K562 (cell line): Measurements from ENCODE around the gene REX1BD. TPM values are rescaled to one million over a fixed set of nuclear protein-coding genes. Genes with fewer than 3 reads are reported as not detected.

ENCODE experiments used
- ADNP ChIP-seq: fragments of 200-800 bp; sonication (Bioruptor generic); IDR thresholded peaks from 2 replicates; pipeline ENCODE4 v1.6.1; 2016; ENCODE audit warnings: missing genetic modification characterization, missing compliant biosample characterization
- BCL6 ChIP-seq: fragments of 250-450 bp; sonication (Bioruptor Pico); IDR thresholded peaks from 2 replicates; pipeline ENCODE4 v1.4.0; 2020
- BMI1 ChIP-seq: fragments of 150-350 bp; IDR thresholded peaks from 2 replicates; pipeline ENCODE4 v1.6.1; 2014; ENCODE audit warnings: low read length
- CBX8 ChIP-seq: fragments of 200-600 bp; sonication (generic); IDR thresholded peaks from 2 replicates; pipeline ENCODE4 v1.6.1; 2012; ENCODE audit warnings: borderline replicate concordance, mixed run types, low read depth, mild to moderate bottlenecking, moderate library complexity, mixed read lengths, low read length, control low read depth, inconsistent platforms; ENCODE audit not compliant: poor library complexity, severe bottlenecking; ENCODE audit errors: extremely low read depth
- ILK ChIP-seq: fragments of 450-650 bp; IDR thresholded peaks from 2 replicates; pipeline ENCODE4 v1.6.1; 2016; ENCODE audit warnings: missing genetic modification characterization, low read depth, mild to moderate bottlenecking, missing compliant biosample characterization, moderate library complexity, borderline replicate concordance
- MTA3 ChIP-seq: fragments of 450-650 bp; formaldehyde crosslinking; IDR thresholded peaks from 2 replicates; pipeline ENCODE4 v1.6.1; 2017; ENCODE audit warnings: mild to moderate bottlenecking, borderline replicate concordance
- RERE ChIP-seq: sonication (generic); formaldehyde crosslinking; IDR thresholded peaks from 2 replicates; pipeline ENCODE4 v1.8.0; 2023; ENCODE audit warnings: missing genetic modification reagents, mild to moderate bottlenecking, borderline replicate concordance
- SUPT5H ChIP-seq: fragments of 450-650 bp; IDR thresholded peaks from 2 replicates; pipeline ENCODE4 v1.6.1; 2016
- ZFP36 ChIP-seq: fragments of 150-350 bp; IDR thresholded peaks from 2 replicates; pipeline ENCODE4 v1.6.1; 2018; ENCODE audit warnings: low read length, low read depth; ENCODE audit not compliant: partially characterized antibody
- ZNF280A ChIP-seq: fragments of 450-650 bp; IDR thresholded peaks from 2 replicates; pipeline ENCODE4 v1.6.1; 2018; ENCODE audit warnings: mild to moderate bottlenecking, low read depth; ENCODE audit not compliant: partially characterized antibody
- ZNF444 ChIP-seq: fragments of 250-450 bp; sonication (Bioruptor Pico); IDR thresholded peaks from 2 replicates; pipeline ENCODE4 v1.4.0; 2020; ENCODE audit warnings: mild to moderate bottlenecking, moderate library complexity
- ZNF644 ChIP-seq: fragments of 200-800 bp; sonication (Bioruptor generic); IDR thresholded peaks from 2 replicates; pipeline ENCODE4 v1.6.1; 2016; ENCODE audit warnings: low read depth, missing genetic modification characterization, missing compliant biosample characterization
- ZNF695 ChIP-seq: fragments of 450-650 bp; formaldehyde crosslinking; IDR thresholded peaks from 2 replicates; pipeline ENCODE4 v1.4.0; 2020; ENCODE audit warnings: mild to moderate bottlenecking, moderate library complexity
- ZNF79 ChIP-seq: fragments of 250-450 bp; sonication (Bioruptor Pico); IDR thresholded peaks from 2 replicates; pipeline ENCODE4 v1.4.0; 2020; ENCODE audit warnings: low read depth, mild to moderate bottlenecking, moderate library complexity
- polyA plus RNA-seq, 8 experiments: library from polyadenylated mRNA; depleted of rRNA in 4 of 8; stranded (reverse) in 5 of 8; unstranded in 3 of 8; fragments of >200 nt; fragmentation: Nextera tagmentation in 2 of 8; fragmentation: Illumina TruSeq in 1 of 8; extraction: Ambion mirVana in 2 of 8; extraction: Trizol in 1 of 8; gene quantifications; 2 replicates each; pipeline versions ENCODE4 v1.2.1 to v1.2.3, GENCODE V29; 2011 to 2014; ENCODE audit warnings: inconsistent platforms in 1 of 8, missing spikeins in 1 of 8
- total RNA-seq, 7 experiments: library from RNA; depleted of rRNA in 6 of 7; stranded (reverse); fragments of >200 nt in 6 of 7; fragmentation: Illumina TruSeq in 2 of 7; extraction: Trizol in 2 of 7; gene quantifications; 2 replicates each; pipeline versions ENCODE4 v1.2.1 to v1.2.3, GENCODE V29; 2011 to 2021; ENCODE audit warnings: low replicate concordance in 1 of 7
- TF ChIP-seq, protein P1 (sequence below): fragments of 450-650 bp; IDR thresholded peaks from 2 replicates; pipeline ENCODE4 v1.6.1; 2016
- TF ChIP-seq, protein P2 (sequence below): sonication (generic); formaldehyde crosslinking; IDR thresholded peaks from 2 replicates; pipeline ENCODE4 v1.9.0; 2022; ENCODE audit warnings: mild to moderate bottlenecking, missing genetic modification reagents

REX1BD gene
- total and polyA plus RNA-seq, 9 of the 15 experiments (the other 6 are each of a cell fraction or from before 2014, with no cell fraction given) = 1.9 to 136 (median 13.8) TPM

DNA sequence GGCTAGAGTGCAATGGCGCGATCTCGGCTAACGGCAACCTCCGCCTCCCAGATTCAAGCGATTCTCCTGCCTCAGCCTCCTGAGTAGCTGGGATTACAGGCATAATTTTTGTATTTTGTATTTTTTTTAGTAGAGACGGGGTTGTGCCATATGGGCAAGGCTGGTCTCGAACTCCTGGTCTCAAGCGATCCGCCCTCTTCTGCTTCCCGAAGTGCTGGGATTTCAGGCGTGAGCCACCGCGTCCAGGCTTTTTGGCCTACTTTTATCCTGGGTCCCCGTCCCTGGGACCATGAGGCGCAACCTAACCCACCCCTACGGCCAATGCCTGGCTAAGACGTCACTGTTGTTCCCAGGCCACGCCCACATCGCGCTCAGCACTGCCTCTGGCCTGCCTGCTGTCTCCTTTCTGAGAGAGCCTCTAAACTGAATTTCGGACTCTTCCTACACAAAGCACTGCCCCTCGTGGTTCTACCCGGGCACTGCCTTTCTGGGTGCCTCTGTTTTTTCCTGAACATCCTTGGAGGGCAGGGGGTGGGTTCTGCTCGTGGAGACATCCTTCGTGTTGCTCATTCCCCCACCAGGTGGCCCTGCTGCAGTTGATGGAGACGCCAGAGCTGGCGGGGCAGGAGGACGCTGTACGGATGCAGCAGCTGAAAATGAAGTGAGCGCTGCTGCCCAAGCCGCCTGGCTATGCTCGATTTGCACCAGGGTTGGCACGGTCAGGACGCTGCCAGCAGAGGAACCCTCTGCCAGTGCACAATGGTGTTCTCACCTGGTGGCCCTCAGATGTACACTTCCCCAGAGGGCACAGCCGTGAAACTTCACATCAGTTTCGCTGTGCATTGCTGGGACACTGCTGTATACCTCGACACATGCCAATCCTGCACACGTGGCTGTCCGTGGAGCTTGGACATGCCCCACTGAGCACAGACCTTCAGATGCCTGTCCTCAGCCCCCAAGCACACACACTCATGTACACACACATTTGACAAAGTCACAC lies 2.0 kb downstream of the REX1BD start (continued):
- TF ChIP-seq MTA3 = peak; percentile 57; the same call in 1 of the 2 replicates
- TF ChIP-seq BMI1 = no peak
- no peak for TF ChIP-seq ZFP36
- TF ChIP-seq ZNF280A = no peak
- TF ChIP-seq SUPT5H = 0 out of 2 replicates have a peak, but pooled peaks have one; percentile 28
- no peak for TF ChIP-seq RERE (CRISPR knock-in tag)
- TF ChIP-seq, protein P1, sequence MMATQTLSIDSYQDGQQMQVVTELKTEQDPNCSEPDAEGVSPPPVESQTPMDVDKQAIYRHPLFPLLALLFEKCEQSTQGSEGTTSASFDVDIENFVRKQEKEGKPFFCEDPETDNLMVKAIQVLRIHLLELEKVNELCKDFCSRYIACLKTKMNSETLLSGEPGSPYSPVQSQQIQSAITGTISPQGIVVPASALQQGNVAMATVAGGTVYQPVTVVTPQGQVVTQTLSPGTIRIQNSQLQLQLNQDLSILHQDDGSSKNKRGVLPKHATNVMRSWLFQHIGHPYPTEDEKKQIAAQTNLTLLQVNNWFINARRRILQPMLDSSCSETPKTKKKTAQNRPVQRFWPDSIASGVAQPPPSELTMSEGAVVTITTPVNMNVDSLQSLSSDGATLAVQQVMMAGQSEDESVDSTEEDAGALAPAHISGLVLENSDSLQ = 0 out of 2 replicates have a peak, but pooled peaks have one; percentile 8
- TF ChIP-seq, protein P2, sequence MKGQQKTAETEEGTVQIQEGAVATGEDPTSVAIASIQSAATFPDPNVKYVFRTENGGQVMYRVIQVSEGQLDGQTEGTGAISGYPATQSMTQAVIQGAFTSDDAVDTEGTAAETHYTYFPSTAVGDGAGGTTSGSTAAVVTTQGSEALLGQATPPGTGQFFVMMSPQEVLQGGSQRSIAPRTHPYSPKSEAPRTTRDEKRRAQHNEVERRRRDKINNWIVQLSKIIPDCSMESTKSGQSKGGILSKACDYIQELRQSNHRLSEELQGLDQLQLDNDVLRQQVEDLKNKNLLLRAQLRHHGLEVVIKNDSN (CRISPR knock-in tag) = no peak
- no peak for TF ChIP-seq ZNF79 (CRISPR knock-in tag)
- TF ChIP-seq ADNP (tag) = peak; percentile 58; the same call in 1 of the 2 replicates
- TF ChIP-seq ZNF695 (CRISPR knock-in tag) = no peak
- TF ChIP-seq ILK (tag) = no peak
- TF ChIP-seq BCL6 = no peak
- TF ChIP-seq ZNF644 (tag) = no peak
- TF ChIP-seq ZNF444 (CRISPR knock-in tag) = no peak
- TF ChIP-seq CBX8 = no peak
